Tongue (tissue), 2 donors: ENCODE measurements around the gene CPA1. TPM values are rescaled to one million over a fixed set of nuclear protein-coding genes. Genes with fewer than 3 reads are reported as not detected.
A peak's percentile ranks its signal among the peaks of the same experiment; 100 is the strongest.

Source experiments
- DNase-seq: peaks from one replicate; pipeline ENCODE4 v3.0.0-alpha.2; 2015
- total RNA-seq: library from RNA; depleted of rRNA; stranded (reverse); fragments of >200 nt; gene quantifications from one replicate; pipeline ENCODE4 v1.2.3, GENCODE V29; 2014

The CPA1 gene
- total RNA-seq, 1 donor from 2014 or later: 2.9 TPM

DNA sequence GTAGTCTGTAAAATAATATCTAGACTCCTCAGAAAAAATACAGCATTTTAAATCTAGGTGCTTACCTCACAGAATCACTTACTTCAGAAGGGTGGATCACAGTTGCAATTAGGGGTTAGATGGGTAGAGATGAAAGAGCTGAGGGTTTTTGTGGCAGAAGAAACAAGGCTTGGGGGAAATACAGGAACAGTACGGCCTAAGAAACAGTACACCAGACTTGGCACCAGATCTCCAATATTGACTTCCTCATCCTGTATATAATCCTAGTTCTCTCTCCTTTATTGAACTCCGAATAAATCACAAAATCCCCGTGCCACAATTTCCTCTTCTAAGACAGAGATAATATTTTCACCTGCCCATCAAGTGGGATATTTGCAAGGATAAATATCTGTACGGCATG lies 46.3 kb downstream of the CPA1 start:
- DNase-seq: peak; percentile 50

DNA sequence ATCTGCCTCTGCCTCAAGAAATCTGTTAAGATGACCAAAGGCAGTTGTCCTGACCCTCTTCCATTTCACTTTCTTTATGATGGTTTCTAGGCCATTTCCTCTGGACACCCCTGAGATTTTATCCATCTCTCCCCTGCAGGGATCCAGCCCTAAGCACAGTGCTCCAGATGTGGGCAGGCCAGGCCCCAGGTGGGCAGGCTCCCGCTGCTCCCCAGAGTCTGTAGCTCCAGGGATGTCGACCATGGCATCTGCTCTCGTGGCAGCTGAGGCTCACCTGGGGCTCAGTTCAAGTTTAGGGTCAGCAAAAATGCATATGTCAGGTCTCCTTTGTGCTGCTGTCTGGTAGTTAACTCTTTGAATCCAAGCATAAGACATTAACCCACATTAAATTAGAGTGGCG lies 48.7 kb downstream of the CPA1 start:
- no peak for DNase-seq

GRCh38 chr7:130430115-130430514 lies 49.8 kb downstream of the CPA1 start:
- no peak for DNase-seq

DNA sequence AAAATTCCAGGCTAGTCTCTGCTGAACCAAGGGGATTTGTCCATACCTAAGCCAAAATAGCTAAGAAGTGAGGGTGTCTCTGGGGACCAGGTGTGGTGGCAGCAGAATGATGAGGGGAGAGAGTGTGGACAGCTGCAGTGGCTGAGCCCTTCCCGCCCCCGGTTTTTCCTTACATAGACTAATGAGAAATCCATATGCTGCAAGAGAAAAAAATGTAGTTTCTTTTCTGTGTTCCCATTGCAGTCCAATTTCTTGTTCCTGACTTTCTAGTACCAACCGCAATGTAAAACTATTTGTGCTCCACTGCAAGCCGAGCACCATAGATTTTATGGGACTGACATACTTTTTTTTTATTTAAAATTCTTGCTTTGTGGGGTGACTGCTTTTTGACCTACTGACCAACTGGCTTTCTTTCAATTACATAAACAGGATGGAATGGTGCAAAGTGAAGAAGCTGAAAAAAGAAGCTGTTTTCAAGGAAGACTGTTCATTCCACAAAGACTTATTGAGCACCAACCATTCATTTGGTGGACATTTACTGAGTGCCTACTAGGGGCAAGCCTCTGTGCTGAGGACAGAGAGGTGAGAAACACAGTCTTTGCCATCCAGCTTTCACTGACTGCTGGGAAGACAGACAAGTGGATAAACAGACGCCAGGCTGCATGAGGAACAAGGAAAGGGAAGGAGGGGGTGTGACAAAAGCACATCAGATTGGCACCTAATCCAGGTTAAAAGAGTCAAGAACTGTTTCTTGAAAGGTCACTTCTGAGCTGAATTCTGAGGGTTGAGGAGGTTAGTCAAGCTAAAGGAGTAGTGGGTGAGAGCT lies 50.8 kb downstream of the CPA1 start:
- DNase-seq: peak; percentile 98

- no peak for DNase-seq
Measured at GRCh38 chr7:130432886-130433285, 52.6 kb downstream of the CPA1 start.

- DNase-seq: no peak
Measured at GRCh38 chr7:130433301-130433700, 53.0 kb downstream of the CPA1 start.

GRCh38 chr7:130435311-130435854 lies 55.1 kb downstream of the CPA1 start:
- no peak for DNase-seq

DNA sequence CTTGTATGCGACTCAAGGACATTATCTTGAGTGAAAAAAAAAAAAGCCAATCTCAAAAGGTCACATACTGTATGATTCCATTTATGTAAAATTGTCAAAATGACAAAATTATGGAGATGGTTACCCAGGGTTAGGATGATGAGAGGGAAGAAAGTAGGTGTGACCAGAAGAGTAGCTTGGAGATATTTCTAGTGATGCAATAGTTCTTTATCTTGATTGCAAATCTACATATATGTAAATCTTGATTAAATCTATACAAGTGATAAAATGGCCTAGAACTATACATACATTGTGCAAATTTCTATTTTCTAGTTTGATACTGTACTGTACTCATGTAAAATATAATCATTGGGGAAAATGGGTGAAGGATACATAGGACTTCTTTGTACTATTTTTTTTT lies 56.0 kb downstream of the CPA1 start:
- DNase-seq: no peak

Other genes with a start within 250 kb of the CPA1 start
- gene TMEM209, start 175.1 kb upstream of the CPA1 start, total RNA-seq: 10.3 TPM
- gene SSMEM1, start 172.6 kb upstream of the CPA1 start, total RNA-seq: not detected
- not detected for gene CPA2, start 113.6 kb upstream of the CPA1 start, total RNA-seq
- 2.4 TPM for gene CPA4, start 87.3 kb upstream of the CPA1 start, total RNA-seq
- gene CPA5, start 35.7 kb upstream of the CPA1 start, total RNA-seq: 0.31 TPM
- gene CEP41, start 60.5 kb downstream of the CPA1 start, total RNA-seq: 28.3 TPM
- gene MEST, start 111.6 kb downstream of the CPA1 start, total RNA-seq: 951 TPM